Measurements from ENCODE around the gene PFKFB1. TPM values are rescaled to one million over a fixed set of nuclear protein-coding genes. Genes with fewer than 3 reads are reported as not detected.

PFKFB1 gene
- polyA plus RNA-seq, 2 of the 4 experiments (the other 2 are of a cell fraction): 0.04 to 0.28 TPM

- POLR2A ChIA-PET: no interaction called here
- no peak for FAIRE-seq
Observed at GRCh38 chrX:54934058-54934457, 59.9 kb downstream of the PFKFB1 start.

GRCh38 chrX:54933150-54933826 is 60.7 kb downstream of the PFKFB1 start:
- H3K4me2 ChIP-seq: no peak overlapping the region
- no peak overlapping the region for H3K4me3 ChIP-seq
- TF ChIP-seq MYC (IDR thresholded peaks at IDR 0.05; ENCODE audit: borderline replicate concordance, low read length): no peak
- TF ChIP-seq FOSB (CRISPR knock-in tag; IDR thresholded peaks at IDR 0.05): no peak
- TF ChIP-seq ZNF302 (CRISPR knock-in tag; IDR thresholded peaks at IDR 0.05): no peak
- TF ChIP-seq CHD2 (IDR thresholded peaks at IDR 0.05; ENCODE audit: low read length, partially characterized antibody): no peak
- TF ChIP-seq BHLHE40 (IDR thresholded peaks at IDR 0.05; ENCODE audit: low read depth, low read length): no peak
- TF ChIP-seq KDM5A (IDR thresholded peaks at IDR 0.05): no peak
- POLR2A ChIA-PET: no interaction called here
- FAIRE-seq (no peak), DNase-seq (ENCODE audit: low read depth in 1 of 2, low spot score in 1 of 2) (no peak), ATAC-seq (no peak)
- WGBS (ENCODE audit: missing lambda C conversion rate): 48% methylated on average over 8 of the region's 10 CpGs
- H3K9me3 ChIP-seq: no peaks in the 10 kb centered on the region
- no peak overlapping the region for H3K27ac ChIP-seq
- no peaks in the 10 kb centered on the region for H3K4me1 ChIP-seq
- CTCF ChIA-PET: no interaction called here

More at GRCh38 chrX:54934058-54934457, 59.9 kb downstream of the PFKFB1 start:
- Histone ChIP-seq H3K4me1 (no peaks in the 10 kb centered on the region), H3K9me3 (no peaks in the 10 kb centered on the region), H3K27ac (no peak overlapping the region), H3K4me2 (no peak overlapping the region), H3K4me3 (no peak overlapping the region)
- TF ChIP-seq FOSB (CRISPR knock-in tag; IDR thresholded peaks at IDR 0.05) (no peak), EP300 (IDR thresholded peaks at IDR 0.05) (no peak), SMC3 (IDR thresholded peaks at IDR 0.05) (no peak), JUNB (IDR thresholded peaks at IDR 0.05) (no peak), ZSCAN20 (CRISPR knock-in tag; IDR thresholded peaks at IDR 0.05) (no peak), RARB (CRISPR knock-in tag; IDR thresholded peaks at IDR 0.05) (no peak), NPAS2 (CRISPR knock-in tag; IDR thresholded peaks at IDR 0.05; ENCODE audit: borderline replicate concordance) (no peak), EHF (CRISPR knock-in tag; IDR thresholded peaks at IDR 0.05) (no peak), RCOR1 (IDR thresholded peaks at IDR 0.05; ENCODE audit: low read depth, low read length) (no peak), KDM5A (IDR thresholded peaks at IDR 0.05) (no peak), GATA3 (IDR thresholded peaks at IDR 0.05; ENCODE audit: borderline replicate concordance) (no peak)
- ATAC-seq: no peak
- no peak for DNase-seq (ENCODE audit: low read depth in 1 of 2, low spot score in 1 of 2)
- CTCF ChIA-PET: no interaction called here
- WGBS (ENCODE audit: missing lambda C conversion rate): 37% methylated on average over 5 of the region's 6 CpGs

GRCh38 chrX:54931107-54931506 is 62.9 kb downstream of the PFKFB1 start:
- POLR2A ChIA-PET: no interaction called here
- ATAC-seq (no peak), FAIRE-seq (no peak), DNase-seq (ENCODE audit: low read depth in 1 of 2, low spot score in 1 of 2) (no peak)
- CTCF ChIA-PET: no interaction called here
- Histone ChIP-seq H3K4me3 (no peak overlapping the region), H3K27ac (no peak overlapping the region), H3K9me3 (no peaks in the 10 kb centered on the region), H3K4me1 (no peaks in the 10 kb centered on the region), H3K4me2 (no peak overlapping the region)
- TF ChIP-seq SMC3 (IDR thresholded peaks at IDR 0.05): no peak
- TF ChIP-seq RNF2 (IDR thresholded peaks at IDR 0.05; ENCODE audit: borderline replicate concordance, low read depth): no peak
- TF ChIP-seq MAZ (IDR thresholded peaks at IDR 0.05; ENCODE audit: borderline replicate concordance, low read depth, low read length): no peak
- TF ChIP-seq RCOR1 (IDR thresholded peaks at IDR 0.05; ENCODE audit: low read depth, low read length): no peak
- TF ChIP-seq FOSL2 (IDR thresholded peaks at IDR 0.05): no peak
- TF ChIP-seq FOSL2 (CRISPR knock-in tag; IDR thresholded peaks at IDR 0.05): no peak
- no peak for TF ChIP-seq FOXS1 (CRISPR knock-in tag; IDR thresholded peaks at IDR 0.05)
- TF ChIP-seq HOXA7 (CRISPR knock-in tag; IDR thresholded peaks at IDR 0.05): no peak
- no peak for TF ChIP-seq SREBF2 (IDR thresholded peaks at IDR 0.05)
- no peak for TF ChIP-seq HOXB13 (CRISPR knock-in tag; IDR thresholded peaks at IDR 0.05; ENCODE audit: low read depth)
- TF ChIP-seq BHLHE40 (IDR thresholded peaks at IDR 0.05; ENCODE audit: low read depth, low read length): no peak
- 5% methylated on average over 2 of the region's 2 CpGs for WGBS (ENCODE audit: missing lambda C conversion rate)
